GM18502 (cell line): ENCODE results near the gene ZBTB38.

Source experiments
- ATAC-seq: cut with Tn5 transposase; IDR thresholded peaks from one replicate; pipeline ENCODE4 v1.9.1; 2021; ENCODE audit warnings: mild to moderate bottlenecking; ENCODE audit not compliant: unreplicated experiment, poor library complexity

ZBTB38 gene

DNA sequence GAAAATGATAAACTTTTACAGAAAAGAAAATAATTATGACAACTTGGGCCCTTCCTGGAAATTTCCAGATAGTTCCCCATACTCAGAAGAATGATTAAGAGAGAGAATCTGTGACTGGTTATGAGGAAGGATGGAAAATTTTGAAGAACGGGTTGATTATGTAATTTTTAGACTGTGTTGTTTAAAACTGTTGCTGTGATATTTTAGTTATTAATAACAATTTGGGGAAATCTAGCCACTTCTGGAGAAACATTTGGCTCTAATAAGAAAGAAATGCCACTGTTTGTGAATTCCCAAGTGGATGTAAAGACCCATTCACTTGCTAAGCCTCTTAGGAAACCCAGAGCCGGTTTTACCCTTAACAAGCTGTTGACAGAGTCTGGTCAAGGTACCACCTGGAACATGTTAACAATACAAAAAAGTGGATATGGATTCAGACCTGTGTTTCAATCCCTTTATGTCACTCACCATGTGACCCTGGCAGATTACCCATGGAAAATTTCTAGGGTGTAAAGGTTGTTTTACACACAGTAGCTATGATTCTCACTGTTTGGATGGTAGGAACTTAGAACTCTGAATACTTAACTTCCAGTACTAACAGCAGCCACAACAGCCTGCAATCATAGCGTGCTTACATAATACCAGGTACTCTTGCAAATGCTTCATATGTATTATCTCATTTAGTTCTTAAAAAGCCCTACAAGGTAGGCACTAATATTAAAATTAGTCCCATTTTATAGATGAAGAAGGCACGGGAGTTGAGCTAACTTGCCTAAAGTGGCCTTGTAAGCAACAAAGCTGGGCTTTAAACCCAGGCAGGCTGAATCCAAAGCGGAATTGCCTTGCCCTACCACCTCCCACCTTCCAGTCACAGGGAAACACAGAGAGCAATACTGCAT, 32.0 kb downstream of the ZBTB38 start:
- no peak for ATAC-seq

DNA sequence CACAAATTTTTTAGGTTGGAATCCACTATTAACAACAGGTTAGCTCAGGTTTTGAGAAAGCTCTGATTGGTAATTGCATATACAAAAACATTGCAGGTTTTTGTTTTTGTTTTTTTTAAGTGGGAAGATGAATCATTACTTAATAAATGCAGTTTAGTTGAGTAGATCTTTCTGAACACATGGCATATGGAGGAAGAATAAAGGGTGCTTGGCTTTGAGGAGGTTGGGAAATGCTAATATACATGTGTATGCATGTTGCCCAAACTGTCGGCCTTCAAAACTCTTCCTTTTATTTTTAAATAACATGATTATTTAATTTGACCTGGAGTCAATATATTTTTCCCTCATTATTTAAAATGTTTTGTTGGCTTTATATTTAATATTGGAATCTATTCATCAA, 32.8 kb downstream of the ZBTB38 start:
- ATAC-seq: no peak

GRCh38 chr3:141401573-141402475, 33.5 kb downstream of the ZBTB38 start:
- peak; percentile 63 for ATAC-seq

DNA sequence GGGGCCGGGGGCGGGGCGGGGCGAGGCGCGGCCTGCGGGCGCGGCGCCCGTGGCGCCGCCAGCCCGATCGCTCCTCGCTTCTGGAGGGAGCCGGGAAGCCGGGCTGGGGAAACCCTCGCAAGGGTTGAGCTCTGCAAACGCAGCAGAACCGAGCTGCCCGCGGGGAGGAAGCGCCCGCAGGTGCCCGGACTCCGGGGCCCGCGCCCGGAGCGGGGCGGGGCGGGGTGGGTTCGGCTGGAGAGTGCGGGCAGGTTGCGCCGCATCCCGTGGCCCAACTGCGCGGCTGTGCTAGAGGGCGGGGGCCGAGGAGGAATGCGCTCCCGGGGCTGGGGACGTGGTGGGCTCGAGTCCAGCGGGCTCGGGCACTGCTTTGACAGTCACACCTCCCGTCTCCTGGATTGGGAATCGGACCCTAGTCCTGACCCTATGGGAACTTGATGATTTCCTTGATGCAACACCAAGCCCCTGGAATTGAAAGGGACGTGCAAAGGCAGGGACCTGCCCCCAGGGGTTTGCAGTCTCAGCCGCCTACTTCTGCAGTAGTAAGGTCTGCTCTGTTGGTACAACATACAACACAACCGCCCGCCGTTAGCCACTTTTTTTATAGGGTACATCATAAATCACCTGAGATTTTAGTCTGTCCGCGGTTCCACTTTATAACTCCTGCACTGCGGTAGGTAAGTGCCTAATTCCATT, 34.3 kb downstream of the ZBTB38 start:
- ATAC-seq: peak; percentile 46

DNA sequence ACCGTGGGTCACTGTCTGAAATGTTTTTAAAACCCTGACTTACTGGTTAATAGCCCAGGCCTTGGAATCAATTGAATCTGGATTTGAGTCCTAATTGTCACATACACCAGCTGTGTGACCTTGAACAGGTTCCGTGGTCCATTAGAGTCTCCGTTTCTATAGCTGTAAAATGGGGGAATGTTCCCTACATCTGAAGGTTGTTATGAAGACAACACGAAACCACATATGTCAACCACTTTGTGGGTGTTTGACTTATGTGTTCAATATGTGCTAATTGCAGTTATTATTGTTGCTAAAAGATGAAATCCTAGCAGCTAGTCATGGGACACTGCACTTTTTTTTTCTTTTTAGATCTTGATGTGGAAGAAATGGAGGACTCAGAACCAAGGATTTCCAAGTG, 35.3 kb downstream of the ZBTB38 start:
- no peak for ATAC-seq

- ATAC-seq: no peak
Measured at GRCh38 chr3:141405025-141405424, 36.7 kb downstream of the ZBTB38 start.

GRCh38 chr3:141405591-141405990, 37.3 kb downstream of the ZBTB38 start:
- no peak for ATAC-seq

GRCh38 chr3:141406265-141406664, 38.0 kb downstream of the ZBTB38 start:
- ATAC-seq: no peak

DNA sequence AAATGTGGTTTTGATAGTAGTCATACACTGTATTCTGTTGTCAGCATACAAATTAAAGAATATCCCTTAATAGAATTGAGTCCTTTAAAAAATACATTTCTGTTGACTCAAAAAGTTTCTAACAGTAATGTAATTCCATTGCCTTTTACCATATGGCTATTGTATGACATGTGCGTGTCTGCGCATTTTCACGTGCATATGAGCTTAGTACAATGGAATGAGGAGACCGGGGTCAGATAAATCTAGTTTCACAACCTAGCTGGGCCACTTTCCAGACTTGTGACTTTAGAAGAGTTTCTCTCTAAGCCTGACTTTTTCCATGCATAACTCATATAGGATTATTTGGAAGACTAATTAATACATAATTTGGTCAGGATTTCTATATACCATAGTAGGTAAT, 38.7 kb downstream of the ZBTB38 start:
- no peak for ATAC-seq

- ATAC-seq: no peak
Measured at GRCh38 chr3:141407825-141408224, 39.5 kb downstream of the ZBTB38 start.

GRCh38 chr3:141408596-141408995, 40.3 kb downstream of the ZBTB38 start:
- no peak for ATAC-seq

GRCh38 chr3:141409940-141410241, 41.6 kb downstream of the ZBTB38 start:
- no peak for ATAC-seq

GRCh38 chr3:141410408-141410807, 42.1 kb downstream of the ZBTB38 start:
- no peak for ATAC-seq

- peak; percentile 27 for ATAC-seq
Measured at GRCh38 chr3:141410846-141411245, 42.5 kb downstream of the ZBTB38 start.

DNA sequence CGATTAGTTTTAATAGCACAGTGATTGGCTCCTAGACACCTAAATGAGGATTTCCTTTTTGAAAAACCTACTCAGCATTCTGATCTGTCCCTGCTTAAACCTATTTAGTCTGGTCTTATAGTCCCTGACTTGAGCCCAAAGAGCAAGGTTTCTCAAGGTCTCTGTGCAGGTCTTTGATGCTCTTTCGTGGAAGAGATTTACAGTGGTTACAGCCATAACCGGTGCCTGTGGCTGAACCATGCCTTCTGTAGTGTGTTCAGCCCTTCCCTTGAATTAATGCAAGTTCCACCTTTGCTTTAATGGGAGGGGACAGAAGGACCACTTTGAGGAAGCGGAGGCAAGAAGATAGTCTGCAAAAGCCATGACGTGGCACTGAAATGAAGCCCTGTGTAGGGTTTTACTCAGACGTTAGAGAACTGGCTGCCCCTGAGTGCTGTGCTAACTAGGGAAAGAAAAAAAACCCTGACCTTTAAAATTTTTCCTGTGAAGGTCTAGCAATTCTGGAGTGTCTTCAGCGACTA, 43.0 kb downstream of the ZBTB38 start:
- ATAC-seq: peak; percentile 52

DNA sequence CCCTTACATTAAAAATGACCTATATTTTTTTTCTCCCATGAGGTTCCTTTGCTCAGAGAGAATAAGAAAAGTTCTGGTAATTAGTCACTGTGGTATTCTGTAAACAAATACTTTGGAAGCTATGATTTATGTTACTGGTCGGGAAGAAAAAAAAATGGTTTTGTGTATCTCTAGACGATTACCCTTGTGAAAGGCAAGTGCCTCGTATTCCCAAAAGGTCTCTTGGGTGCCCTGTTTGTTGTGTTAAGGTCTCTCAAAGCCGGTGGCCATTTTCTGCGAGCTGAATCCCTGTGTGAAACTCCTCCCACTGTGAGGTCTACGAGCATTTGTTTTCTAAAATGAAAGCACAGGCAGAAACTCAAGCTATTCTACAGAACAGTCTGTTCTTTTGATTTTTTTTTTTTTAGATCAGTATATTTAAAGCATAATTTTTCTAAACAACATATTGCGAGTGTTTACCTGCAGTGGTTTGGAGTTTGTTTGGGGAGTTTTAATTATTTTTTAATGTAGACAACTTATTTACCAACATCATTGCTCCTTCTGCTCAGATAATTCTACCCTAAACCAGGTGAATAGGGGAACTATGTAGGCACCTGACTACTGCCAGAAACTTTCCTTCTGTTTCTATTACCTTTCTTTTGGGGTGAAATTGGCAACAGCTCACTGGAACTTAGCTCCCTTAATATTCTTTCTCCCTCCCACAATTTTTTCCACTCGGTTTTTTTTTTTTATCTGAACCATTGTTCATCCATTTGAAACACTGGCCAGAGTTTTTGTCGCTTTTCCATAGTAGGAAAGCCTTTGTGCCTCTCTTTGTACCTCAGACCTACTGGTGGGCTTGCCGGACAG, 44.0 kb downstream of the ZBTB38 start:
- peak; percentile 46 for ATAC-seq

DNA sequence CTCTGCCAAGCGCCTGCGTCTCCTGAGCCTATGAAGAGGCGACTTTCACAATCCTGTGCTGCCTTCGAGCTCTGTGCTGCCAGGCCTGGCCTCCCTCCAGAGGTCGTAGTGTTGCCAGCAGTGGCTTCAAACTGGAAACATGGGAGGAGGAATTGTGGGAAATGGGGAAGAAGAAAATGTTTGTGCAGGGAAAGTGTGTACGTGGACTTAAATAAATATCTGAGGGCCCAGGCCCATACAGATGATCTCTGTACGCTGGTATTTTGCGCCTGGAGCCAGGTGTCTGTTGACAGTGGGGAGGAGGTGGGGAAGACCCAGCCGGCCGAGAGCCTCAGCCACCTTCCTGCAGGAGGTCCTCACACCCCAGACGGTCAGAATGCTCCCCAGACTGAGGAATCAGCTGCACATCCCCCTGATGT, 44.6 kb downstream of the ZBTB38 start:
- ATAC-seq: no peak

DNA sequence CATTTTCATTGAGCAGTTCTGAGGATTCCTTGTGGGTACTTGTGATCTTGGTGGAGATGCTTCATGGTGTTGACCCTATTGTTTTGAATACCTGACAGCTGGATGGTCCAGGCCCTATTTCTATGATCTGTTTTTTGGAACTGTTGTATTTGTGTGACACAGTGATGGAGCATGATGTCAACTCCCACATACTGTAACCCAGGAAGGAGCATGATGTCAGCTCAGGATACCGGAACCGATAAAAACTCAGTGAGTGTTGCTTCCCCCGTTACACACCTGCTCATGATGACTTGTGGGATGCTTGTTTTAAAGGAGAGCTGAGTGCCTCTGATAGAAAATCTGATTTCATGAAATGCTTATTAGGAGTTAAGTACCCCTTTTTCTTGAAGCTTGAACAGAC, 45.1 kb downstream of the ZBTB38 start:
- ATAC-seq: no peak

DNA sequence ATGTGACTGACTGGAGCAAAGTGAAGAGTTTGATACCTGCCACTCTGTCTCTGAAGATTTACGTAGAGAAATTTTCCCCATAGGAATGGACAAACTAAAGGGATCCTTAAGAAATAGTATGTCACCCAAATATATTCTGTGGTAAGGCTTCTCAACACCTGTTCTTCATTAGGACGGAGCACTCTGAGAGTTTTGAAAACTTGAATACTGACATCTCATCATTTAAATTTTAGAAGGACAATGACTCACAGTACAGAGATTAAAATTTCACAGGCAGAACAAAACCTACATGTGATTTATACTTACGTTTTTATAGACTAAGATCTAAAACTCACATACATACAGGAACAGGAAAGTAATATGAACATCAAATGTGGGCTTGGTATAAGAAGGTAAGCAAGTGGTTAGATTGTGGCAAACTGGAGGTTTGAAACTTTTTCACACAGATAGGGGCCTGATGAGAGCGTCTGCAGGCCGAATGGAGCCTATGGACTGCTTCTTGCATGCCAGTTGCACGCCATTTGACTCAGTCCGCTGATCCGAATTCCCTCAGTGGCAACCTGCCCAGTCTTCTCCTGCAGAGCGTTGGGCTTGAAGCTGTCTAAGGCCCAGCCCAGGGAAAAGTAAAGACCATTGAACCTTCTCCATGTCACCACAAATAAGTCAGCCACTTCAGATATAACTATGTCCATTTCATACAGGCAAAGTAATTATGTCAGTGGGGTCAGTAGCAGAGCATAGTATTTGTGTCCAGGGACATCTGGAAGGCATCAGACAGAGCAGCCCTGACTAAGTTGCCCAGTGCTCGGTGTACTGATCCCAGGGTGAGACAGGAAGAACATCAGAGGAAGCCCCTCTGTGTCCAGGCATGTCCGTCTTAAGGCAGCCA, 45.7 kb downstream of the ZBTB38 start:
- no peak for ATAC-seq
